SK-N-SH (cell line): ENCODE measurements around the gene OR2AE1.

ENCODE experiments used
- FOSL2 ChIP-seq: IDR thresholded peaks from 2 replicates; pipeline ENCODE4 v1.4.0; 2012; ENCODE audit warnings: low read depth, mild to moderate bottlenecking, moderate library complexity, borderline replicate concordance
- SIN3A ChIP-seq: IDR thresholded peaks from 2 replicates; pipeline ENCODE4 v1.6.1; 2012; ENCODE audit warnings: low read depth, mild to moderate bottlenecking, low read length, moderate library complexity, borderline replicate concordance
- YY1 ChIP-seq: IDR thresholded peaks from 2 replicates; pipeline ENCODE4 v1.4.0; 2012; ENCODE audit warnings: low read depth, mild to moderate bottlenecking
- TF ChIP-seq, protein P1 (sequence below): fragments of 200-600 bp; sonication (generic); IDR thresholded peaks from 2 replicates; pipeline ENCODE4 v1.6.1; 2017; ENCODE audit warnings: antibody characterized with exemption, mild to moderate bottlenecking, moderate library complexity

DNA sequence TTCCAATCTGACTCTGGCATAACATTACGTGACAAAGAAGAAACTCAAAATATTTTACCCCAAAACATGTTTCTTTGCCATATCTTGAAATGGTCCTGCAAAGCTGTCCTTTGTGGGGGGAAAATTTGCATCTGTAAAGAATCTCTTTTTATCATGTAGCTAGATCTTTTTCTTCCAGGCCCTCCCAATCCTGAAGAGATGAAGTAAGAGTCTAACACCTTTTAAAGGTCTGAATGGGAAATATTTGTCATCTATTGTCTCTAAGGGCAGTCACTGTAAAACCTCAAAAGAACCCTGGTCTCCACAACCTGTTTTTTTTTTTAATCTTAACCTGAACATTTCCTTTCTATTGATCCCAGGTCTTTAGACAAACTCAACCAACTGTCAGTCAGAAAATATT is 8.6 kb downstream of the OR2AE1 start:
- TF ChIP-seq, protein P1, sequence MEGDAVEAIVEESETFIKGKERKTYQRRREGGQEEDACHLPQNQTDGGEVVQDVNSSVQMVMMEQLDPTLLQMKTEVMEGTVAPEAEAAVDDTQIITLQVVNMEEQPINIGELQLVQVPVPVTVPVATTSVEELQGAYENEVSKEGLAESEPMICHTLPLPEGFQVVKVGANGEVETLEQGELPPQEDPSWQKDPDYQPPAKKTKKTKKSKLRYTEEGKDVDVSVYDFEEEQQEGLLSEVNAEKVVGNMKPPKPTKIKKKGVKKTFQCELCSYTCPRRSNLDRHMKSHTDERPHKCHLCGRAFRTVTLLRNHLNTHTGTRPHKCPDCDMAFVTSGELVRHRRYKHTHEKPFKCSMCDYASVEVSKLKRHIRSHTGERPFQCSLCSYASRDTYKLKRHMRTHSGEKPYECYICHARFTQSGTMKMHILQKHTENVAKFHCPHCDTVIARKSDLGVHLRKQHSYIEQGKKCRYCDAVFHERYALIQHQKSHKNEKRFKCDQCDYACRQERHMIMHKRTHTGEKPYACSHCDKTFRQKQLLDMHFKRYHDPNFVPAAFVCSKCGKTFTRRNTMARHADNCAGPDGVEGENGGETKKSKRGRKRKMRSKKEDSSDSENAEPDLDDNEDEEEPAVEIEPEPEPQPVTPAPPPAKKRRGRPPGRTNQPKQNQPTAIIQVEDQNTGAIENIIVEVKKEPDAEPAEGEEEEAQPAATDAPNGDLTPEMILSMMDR, result no peak
- no peak for TF ChIP-seq SIN3A
- no peak for TF ChIP-seq FOSL2
- no peak for TF ChIP-seq YY1
